ENCODE data around the gene KIAA0586. TPM values are rescaled to one million over a fixed set of nuclear protein-coding genes. Genes with fewer than 3 reads are reported as not detected.

KIAA0586 gene
- total RNA-seq, result 18.4 and 47.0 TPM in 2 replicates

DNA sequence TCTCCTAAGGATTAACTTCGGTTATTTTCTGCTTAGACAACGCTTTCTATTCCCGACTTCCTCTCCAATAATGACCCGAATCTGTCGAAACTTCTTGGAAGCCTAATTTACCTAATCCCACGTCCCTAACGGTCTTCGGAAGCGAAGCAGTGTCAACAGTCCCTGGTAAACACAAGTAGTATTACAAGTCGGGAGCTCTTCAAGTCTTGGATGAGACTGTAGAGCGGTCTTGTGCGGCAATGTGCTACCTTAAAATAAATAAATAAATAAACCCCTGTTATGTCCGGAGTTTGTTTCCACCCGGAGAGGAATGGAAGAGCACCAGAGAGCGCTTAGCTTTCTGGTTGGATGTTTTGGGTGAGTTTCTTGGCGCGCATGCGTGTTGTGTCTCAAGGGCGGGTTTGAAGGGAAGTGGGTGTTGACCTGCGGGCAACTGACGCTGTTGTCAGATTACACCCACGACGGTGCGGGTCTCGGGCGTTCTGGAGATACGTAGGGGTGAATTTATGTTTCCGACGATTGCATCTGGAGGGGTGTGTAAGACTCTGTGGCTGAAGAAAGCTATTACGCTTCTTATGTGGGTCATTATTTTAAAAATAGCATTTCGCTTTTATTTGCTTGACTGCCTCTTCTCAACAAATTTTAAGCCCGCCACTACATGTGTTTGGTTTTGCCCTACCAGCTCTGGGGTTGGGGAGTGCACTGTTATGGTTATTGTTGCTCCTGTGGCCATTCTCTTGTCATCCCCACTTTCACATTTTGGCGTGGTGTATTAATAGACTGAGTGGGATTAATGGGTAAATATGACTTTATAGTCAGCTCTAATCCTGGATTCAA, at the start of gene KIAA0586, which contains the start of gene TIMM9:
Gene KIAA0586, plus strand, starts transcription at position 439 of the 837 bp plus-strand sequence. CDS start 546 bp downstream, outside the sequence.
Gene TIMM9, minus strand, starts transcription at position 251 of the 837 bp plus-strand sequence. CDS start 15,586 bp downstream, outside the sequence.

DNA sequence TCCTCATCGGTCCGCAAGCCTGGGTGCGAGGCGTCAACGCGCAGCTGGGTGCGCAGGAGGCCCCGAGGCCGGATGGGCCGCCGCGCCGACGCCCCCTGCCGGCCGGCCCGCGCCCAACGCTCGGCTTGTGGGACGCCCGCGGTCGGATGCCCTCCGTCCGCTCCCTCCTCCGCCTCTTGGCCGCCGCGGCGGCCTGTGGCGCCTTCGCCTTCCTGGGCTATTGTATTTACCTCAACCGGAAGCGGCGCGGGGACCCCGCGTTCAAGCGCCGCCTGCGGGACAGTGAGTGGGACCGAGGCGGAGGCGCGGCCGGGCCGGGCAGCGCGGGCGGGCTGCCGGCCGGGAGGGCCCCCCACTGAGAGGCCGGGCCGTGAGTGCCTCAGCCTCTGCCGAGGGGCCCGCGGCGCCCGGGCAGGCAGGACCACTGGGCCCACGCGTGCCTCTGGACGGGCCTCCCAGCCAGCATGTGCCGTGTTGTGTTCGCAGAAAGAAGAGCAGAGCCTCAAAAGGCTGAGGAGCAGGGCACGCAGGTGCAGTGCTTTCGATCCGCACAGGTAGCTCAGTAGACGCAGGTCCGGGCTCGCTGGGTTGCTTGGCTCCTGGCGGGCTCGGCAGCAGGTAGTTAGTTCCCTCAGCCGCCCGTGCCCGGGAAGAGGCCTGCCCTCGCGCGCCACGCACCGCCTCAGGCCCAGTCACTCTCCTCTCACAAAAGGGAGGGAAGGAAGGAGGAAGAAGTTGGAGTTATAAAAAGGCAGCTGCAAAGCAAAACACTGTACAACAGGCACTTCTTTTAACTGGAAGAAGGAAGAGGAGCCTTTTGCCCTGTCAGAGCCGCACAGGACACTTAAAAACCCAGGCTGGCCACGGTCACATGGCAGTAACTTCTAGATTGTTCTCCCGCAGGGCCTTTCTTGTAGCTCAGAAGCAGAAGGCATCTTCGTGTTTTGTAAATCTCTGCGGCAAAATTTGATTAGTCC, 31.4 kb upstream of the KIAA0586 start, which contains the start of gene TOMM20L:
Gene TOMM20L, plus strand, starts transcription at position 119 of the 977 bp plus-strand sequence. Its CDS starts 28 bp downstream, at position 147.

Other genes starting within 250 kb of the KIAA0586 start
- gene ACTR10, start 227.6 kb upstream of the KIAA0586 start, total RNA-seq, result 56.6 and 60.0 TPM in 2 replicates
- 68.5 and 146 TPM in 2 replicates for gene PSMA3, start 182.9 kb upstream of the KIAA0586 start, total RNA-seq
- gene ARID4A, start 129.2 kb upstream of the KIAA0586 start, total RNA-seq, result 12.4 and 16.4 TPM in 2 replicates
- not detected in 2 replicates for gene TOMM20L, start 31.8 kb upstream of the KIAA0586 start, total RNA-seq
- 20.4 and 26.6 TPM in 2 replicates for gene TIMM9, start 188 bp upstream of the KIAA0586 start, total RNA-seq
- 6.4 and 14.6 TPM in 2 replicates for gene DACT1, start 210.2 kb downstream of the KIAA0586 start, total RNA-seq

All from smooth muscle cell of trachea (primary cell).